22Rv1 (cell line): ENCODE results near the gene STIM1.

ENCODE experiments used
- ZFX ChIP-seq: fragments of 450-650 bp; IDR thresholded peaks from 2 replicates; pipeline ENCODE4 v1.6.1; 2017; ENCODE audit warnings: antibody characterized with exemption, borderline replicate concordance
- TF ChIP-seq, protein P1 (sequence below): fragments of 450-650 bp; IDR thresholded peaks from 2 replicates; pipeline ENCODE4 v1.5.1; 2017; ENCODE audit warnings: mild to moderate bottlenecking

DNA sequence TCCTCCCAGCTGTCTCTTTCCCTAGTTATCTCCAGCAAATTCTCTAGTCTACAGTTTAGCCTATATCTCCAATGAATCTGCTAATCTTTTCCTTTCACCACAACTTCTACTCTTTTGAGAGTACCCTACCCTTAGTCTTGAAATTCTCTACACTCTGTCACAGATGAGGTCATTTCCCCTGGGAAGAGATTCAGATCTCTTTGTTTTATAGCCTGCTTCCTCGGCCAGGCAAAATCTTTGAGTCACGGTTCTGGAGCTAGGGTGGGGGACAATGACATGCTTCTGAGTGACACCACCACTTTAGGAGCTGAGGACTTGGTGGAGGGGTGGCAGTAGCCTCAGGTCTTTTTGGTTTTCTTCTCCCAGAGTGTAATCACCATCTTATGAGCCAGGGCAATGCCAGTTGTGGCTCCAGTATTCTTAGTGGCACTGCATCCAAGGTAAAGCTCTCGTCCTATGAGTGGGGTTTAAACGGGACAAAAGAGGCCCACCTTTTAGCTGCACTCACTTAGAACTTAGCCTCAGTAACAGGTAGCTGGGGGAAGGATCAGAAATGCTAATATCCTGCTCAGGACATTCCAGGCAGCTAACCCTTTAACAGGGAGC, 140.6 kb downstream of the STIM1 start:
- TF ChIP-seq, protein P1, sequence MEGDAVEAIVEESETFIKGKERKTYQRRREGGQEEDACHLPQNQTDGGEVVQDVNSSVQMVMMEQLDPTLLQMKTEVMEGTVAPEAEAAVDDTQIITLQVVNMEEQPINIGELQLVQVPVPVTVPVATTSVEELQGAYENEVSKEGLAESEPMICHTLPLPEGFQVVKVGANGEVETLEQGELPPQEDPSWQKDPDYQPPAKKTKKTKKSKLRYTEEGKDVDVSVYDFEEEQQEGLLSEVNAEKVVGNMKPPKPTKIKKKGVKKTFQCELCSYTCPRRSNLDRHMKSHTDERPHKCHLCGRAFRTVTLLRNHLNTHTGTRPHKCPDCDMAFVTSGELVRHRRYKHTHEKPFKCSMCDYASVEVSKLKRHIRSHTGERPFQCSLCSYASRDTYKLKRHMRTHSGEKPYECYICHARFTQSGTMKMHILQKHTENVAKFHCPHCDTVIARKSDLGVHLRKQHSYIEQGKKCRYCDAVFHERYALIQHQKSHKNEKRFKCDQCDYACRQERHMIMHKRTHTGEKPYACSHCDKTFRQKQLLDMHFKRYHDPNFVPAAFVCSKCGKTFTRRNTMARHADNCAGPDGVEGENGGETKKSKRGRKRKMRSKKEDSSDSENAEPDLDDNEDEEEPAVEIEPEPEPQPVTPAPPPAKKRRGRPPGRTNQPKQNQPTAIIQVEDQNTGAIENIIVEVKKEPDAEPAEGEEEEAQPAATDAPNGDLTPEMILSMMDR, result no peak
- TF ChIP-seq ZFX, result no peak
